WTC11 (cell line): ENCODE measurements around the gene PABPC3.

Experiments
- CREM ChIP-seq: sonication (generic); formaldehyde crosslinking; IDR thresholded peaks from 2 replicates; pipeline ENCODE4 v1.8.1; 2022; ENCODE audit warnings: mild to moderate bottlenecking, missing genetic modification reagents, moderate library complexity
- FOXK1 ChIP-seq: sonication (generic); formaldehyde crosslinking; IDR thresholded peaks from 2 replicates; pipeline ENCODE4 v1.8.0; 2022; ENCODE audit warnings: mild to moderate bottlenecking, moderate library complexity, missing genetic modification reagents
- KAT7 ChIP-seq: sonication (generic); formaldehyde crosslinking; IDR thresholded peaks from 2 replicates; pipeline ENCODE4 v1.8.1; 2023; ENCODE audit warnings: missing genetic modification reagents, mild to moderate bottlenecking, borderline replicate concordance
- MXD4 ChIP-seq: fragments of 250-450 bp; sonication (Bioruptor Pico); IDR thresholded peaks from 2 replicates; pipeline ENCODE4 v1.8.0; 2021; ENCODE audit warnings: mild to moderate bottlenecking, moderate library complexity, borderline replicate concordance
- NR2C2 ChIP-seq: sonication (generic); formaldehyde crosslinking; IDR thresholded peaks from 2 replicates; pipeline ENCODE4 v1.8.0; 2022; ENCODE audit warnings: mild to moderate bottlenecking, missing genetic modification reagents
- SP1 ChIP-seq: sonication (generic); formaldehyde crosslinking; conservative IDR thresholded peaks from 2 replicates; pipeline ENCODE4 v1.8.1; 2022; ENCODE audit warnings: missing genetic modification reagents
- ZNF423 ChIP-seq: fragments of 250-450 bp; sonication (Bioruptor Pico); IDR thresholded peaks from 2 replicates; pipeline ENCODE4 v2.1.2; 2022; ENCODE audit warnings: mild to moderate bottlenecking, moderate library complexity
- TF ChIP-seq, protein P1 (sequence below): fragments of 200-600 bp; IDR thresholded peaks from 2 replicates; pipeline ENCODE4 v1.8.0; 2022; ENCODE audit warnings: antibody characterized with exemption
- TF ChIP-seq, protein P2 (sequence below): sonication (generic); formaldehyde crosslinking; IDR thresholded peaks from 2 replicates; pipeline ENCODE4 v1.8.0; 2022; ENCODE audit warnings: mild to moderate bottlenecking, missing genetic modification reagents
- TF ChIP-seq, protein P3 (sequence below): sonication (generic); formaldehyde crosslinking; IDR thresholded peaks from 2 replicates; pipeline ENCODE4 v1.8.0; 2022; ENCODE audit warnings: mild to moderate bottlenecking, missing genetic modification reagents
- TF ChIP-seq, protein P4 (sequence below): sonication (generic); formaldehyde crosslinking; conservative IDR thresholded peaks from 2 replicates; pipeline ENCODE4 v1.8.1; 2022; ENCODE audit warnings: mild to moderate bottlenecking, missing genetic modification reagents
- TF ChIP-seq, protein P5 (sequence below): sonication (generic); formaldehyde crosslinking; IDR thresholded peaks from 2 replicates; pipeline ENCODE4 v1.8.1; 2022; ENCODE audit warnings: low read depth, missing genetic modification reagents, borderline replicate concordance

DNA sequence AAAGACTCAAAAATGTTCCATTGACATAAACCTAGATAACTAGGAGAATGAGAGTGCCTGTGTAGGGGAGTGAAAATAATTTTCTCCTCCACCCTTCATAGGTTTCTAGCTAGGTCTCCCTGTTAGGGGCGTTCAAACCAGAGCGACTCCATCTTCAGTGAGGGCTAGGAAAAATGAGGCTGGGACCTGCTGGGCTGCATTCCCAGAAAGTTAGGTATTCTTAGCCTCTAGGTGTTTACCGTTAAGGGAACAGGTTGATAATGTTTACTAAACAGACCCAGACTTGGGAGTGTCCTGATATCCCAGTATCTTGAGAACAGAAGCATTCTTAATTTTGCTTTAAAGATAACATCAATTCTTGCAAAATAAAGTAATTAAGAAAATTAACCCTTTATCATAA is 20.1 kb downstream of the PABPC3 start:
- TF ChIP-seq, protein P1, sequence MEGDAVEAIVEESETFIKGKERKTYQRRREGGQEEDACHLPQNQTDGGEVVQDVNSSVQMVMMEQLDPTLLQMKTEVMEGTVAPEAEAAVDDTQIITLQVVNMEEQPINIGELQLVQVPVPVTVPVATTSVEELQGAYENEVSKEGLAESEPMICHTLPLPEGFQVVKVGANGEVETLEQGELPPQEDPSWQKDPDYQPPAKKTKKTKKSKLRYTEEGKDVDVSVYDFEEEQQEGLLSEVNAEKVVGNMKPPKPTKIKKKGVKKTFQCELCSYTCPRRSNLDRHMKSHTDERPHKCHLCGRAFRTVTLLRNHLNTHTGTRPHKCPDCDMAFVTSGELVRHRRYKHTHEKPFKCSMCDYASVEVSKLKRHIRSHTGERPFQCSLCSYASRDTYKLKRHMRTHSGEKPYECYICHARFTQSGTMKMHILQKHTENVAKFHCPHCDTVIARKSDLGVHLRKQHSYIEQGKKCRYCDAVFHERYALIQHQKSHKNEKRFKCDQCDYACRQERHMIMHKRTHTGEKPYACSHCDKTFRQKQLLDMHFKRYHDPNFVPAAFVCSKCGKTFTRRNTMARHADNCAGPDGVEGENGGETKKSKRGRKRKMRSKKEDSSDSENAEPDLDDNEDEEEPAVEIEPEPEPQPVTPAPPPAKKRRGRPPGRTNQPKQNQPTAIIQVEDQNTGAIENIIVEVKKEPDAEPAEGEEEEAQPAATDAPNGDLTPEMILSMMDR, result no peak
- TF ChIP-seq SP1 (CRISPR knock-in tag) (no peak), KAT7 (CRISPR knock-in tag) (no peak), CREM (CRISPR knock-in tag) (no peak), MXD4 (CRISPR knock-in tag) (no peak), ZNF423 (CRISPR knock-in tag) (no peak), FOXK1 (CRISPR knock-in tag) (no peak), NR2C2 (CRISPR knock-in tag) (no peak)
- TF ChIP-seq, protein P2, sequence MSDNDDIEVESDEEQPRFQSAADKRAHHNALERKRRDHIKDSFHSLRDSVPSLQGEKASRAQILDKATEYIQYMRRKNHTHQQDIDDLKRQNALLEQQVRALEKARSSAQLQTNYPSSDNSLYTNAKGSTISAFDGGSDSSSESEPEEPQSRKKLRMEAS (CRISPR knock-in tag), result no peak
- TF ChIP-seq, protein P3, sequence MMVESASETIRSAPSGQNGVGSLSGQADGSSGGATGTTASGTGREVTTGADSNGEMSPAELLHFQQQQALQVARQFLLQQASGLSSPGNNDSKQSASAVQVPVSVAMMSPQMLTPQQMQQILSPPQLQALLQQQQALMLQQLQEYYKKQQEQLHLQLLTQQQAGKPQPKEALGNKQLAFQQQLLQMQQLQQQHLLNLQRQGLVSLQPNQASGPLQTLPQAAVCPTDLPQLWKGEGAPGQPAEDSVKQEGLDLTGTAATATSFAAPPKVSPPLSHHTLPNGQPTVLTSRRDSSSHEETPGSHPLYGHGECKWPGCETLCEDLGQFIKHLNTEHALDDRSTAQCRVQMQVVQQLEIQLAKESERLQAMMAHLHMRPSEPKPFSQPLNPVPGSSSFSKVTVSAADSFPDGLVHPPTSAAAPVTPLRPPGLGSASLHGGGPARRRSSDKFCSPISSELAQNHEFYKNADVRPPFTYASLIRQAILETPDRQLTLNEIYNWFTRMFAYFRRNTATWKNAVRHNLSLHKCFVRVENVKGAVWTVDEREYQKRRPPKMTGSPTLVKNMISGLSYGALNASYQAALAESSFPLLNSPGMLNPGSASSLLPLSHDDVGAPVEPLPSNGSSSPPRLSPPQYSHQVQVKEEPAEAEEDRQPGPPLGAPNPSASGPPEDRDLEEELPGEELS (CRISPR knock-in tag), result no peak
- TF ChIP-seq, protein P4, sequence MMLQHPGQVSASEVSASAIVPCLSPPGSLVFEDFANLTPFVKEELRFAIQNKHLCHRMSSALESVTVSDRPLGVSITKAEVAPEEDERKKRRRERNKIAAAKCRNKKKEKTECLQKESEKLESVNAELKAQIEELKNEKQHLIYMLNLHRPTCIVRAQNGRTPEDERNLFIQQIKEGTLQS (CRISPR knock-in tag), result no peak
- TF ChIP-seq, protein P5, sequence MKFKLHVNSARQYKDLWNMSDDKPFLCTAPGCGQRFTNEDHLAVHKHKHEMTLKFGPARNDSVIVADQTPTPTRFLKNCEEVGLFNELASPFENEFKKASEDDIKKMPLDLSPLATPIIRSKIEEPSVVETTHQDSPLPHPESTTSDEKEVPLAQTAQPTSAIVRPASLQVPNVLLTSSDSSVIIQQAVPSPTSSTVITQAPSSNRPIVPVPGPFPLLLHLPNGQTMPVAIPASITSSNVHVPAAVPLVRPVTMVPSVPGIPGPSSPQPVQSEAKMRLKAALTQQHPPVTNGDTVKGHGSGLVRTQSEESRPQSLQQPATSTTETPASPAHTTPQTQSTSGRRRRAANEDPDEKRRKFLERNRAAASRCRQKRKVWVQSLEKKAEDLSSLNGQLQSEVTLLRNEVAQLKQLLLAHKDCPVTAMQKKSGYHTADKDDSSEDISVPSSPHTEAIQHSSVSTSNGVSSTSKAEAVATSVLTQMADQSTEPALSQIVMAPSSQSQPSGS (CRISPR knock-in tag), result no peak
